Endothelial cell of umbilical vein (primary cell): Measurements from ENCODE around the gene DDR1. TPM values are rescaled to one million over a fixed set of nuclear protein-coding genes. Genes with fewer than 3 reads are reported as not detected.

Source experiments
- BruUV-seq: library from RNA; stranded (reverse); fragments of 400-500 nt; replicated peaks from 2 replicates; lab custom pipeline; 2021; lab: Mats Ljungman, UMichigan
- CTCF ChIA-PET: fragments of 300-600, 350-600 bp; sonication (Branson Sonifier 250); formaldehyde crosslinking; loops from one replicate; lab custom pipeline; 2021; ENCODE audit warnings: antibody characterized with exemption, inconsistent platforms; lab: Charles Lee
- POLR2A ChIA-PET: fragments of 300-600, 350-600 bp; sonication (Branson Sonifier 250); formaldehyde crosslinking; loops from one replicate; lab custom pipeline; 2021; ENCODE audit warnings: antibody characterized with exemption, inconsistent platforms; lab: Charles Lee
- DNase-seq: peaks from one replicate; pipeline ENCODE4 v3.0.0-alpha.2; 2011; ENCODE audit warnings: low read depth, low spot score
- FAIRE-seq: peaks from 2 replicates; lab custom pipeline; 2011; peaks lifted over from hg19 to GRCh38; lab: Jason Lieb, UNC
- H2AFZ ChIP-seq: 2 replicates; pipeline ENCODE4 v1.6.0; 2012; ENCODE audit warnings: low read depth, low read length, control low read depth, inconsistent platforms
- H3K27ac ChIP-seq: 2 replicates; pipeline ENCODE4 v1.5.1; 2011; ENCODE audit warnings: low read depth, mild to moderate bottlenecking, control low read depth, low read length, moderate library complexity; ENCODE audit not compliant: insufficient read depth
- H3K27me3 ChIP-seq, 2 experiments: 2 replicates each; pipeline versions ENCODE4 v1.6.0 to v1.6.1; 2011; ENCODE audit warnings: low read length in 2 of 2, mixed read lengths in 1 of 2; ENCODE audit not compliant: control insufficient read depth in 2 of 2, insufficient read depth in 2 of 2
- H3K36me3 ChIP-seq, 2 experiments: 2 replicates in 1 of 2; 3 replicates in 1 of 2; pipeline ENCODE4 v1.5.1; 2011; ENCODE audit warnings: low read length in 2 of 2, mild to moderate bottlenecking in 1 of 2, moderate library complexity in 1 of 2; ENCODE audit not compliant: control insufficient read depth in 2 of 2, insufficient read depth in 2 of 2; ENCODE audit errors: extremely low read depth in 1 of 2
- H3K4me1 ChIP-seq: 3 replicates; pipeline ENCODE4 v1.5.1; 2011; ENCODE audit warnings: mild to moderate bottlenecking, low read length; ENCODE audit not compliant: control insufficient read depth, insufficient read depth; ENCODE audit errors: extremely low read depth
- H3K4me2 ChIP-seq: 2 replicates; pipeline ENCODE4 v1.6.1; 2011; ENCODE audit warnings: low read length, control low read depth, mixed read lengths; ENCODE audit not compliant: insufficient read depth
- H3K4me3 ChIP-seq, 3 experiments: fragments of 200-600 bp in 1 of 3; sonication (generic), shearing (Covaris generic) in 1 of 3; replicated peaks in 1 of 3; 2 replicates each; pipeline ENCODE4 v1.5.1; 2011 to 2016; ENCODE audit warnings: control low read depth in 3 of 3, low read length in 3 of 3, mild to moderate bottlenecking in 2 of 3, inconsistent platforms in 1 of 3, low read depth in 1 of 3, moderate library complexity in 1 of 3; ENCODE audit not compliant: insufficient read depth in 1 of 3
- H3K79me2 ChIP-seq: 2 replicates; pipeline ENCODE4 v1.6.0; 2012; ENCODE audit warnings: low read length, inconsistent platforms; ENCODE audit not compliant: control insufficient read depth, insufficient read depth
- H3K9ac ChIP-seq: replicated peaks from 2 replicates; pipeline ENCODE3; 2011; ENCODE audit warnings: low read length, control low read depth; ENCODE audit not compliant: insufficient read depth; ENCODE audit errors: extremely low read depth
- H3K9me1 ChIP-seq: replicated peaks from 3 replicates; pipeline ENCODE4 v1.6.0; 2011; ENCODE audit warnings: mild to moderate bottlenecking, low read length; ENCODE audit not compliant: control insufficient read depth, insufficient read depth; ENCODE audit errors: extremely low read depth
- H3K9me3 ChIP-seq: replicated peaks from 2 replicates; pipeline ENCODE4 v1.5.1; 2012; ENCODE audit warnings: low read length, inconsistent platforms; ENCODE audit not compliant: control insufficient read depth, insufficient read depth
- H4K20me1 ChIP-seq: replicated peaks from 2 replicates; pipeline ENCODE3; 2011; ENCODE audit warnings: mild to moderate bottlenecking, low read length; ENCODE audit not compliant: control insufficient read depth, insufficient read depth; ENCODE audit errors: extremely low read depth
- CTCF ChIP-seq, 2 donors: IDR thresholded peaks; 1 replicate in 1 of 2; 2 replicates in 1 of 2; pipeline ENCODE4 v1.5.1; 2011; ENCODE audit warnings: low read length in 2 of 2, mild to moderate bottlenecking in 2 of 2, moderate library complexity in 2 of 2, control low read depth in 1 of 2, inconsistent platforms in 1 of 2, low read depth in 1 of 2; ENCODE audit not compliant: insufficient read depth in 1 of 2; ENCODE audit errors: extremely low read depth in 1 of 2
- EZH2 ChIP-seq: IDR thresholded peaks from 2 replicates; pipeline ENCODE4 v1.6.1; 2012; ENCODE audit warnings: borderline replicate concordance, low read depth, mild to moderate bottlenecking, moderate library complexity, low read length, inconsistent platforms; ENCODE audit not compliant: severe bottlenecking
- FOS ChIP-seq: IDR thresholded peaks from 2 replicates; pipeline ENCODE4 v1.6.1; 2011; ENCODE audit warnings: mild to moderate bottlenecking, low read length, moderate library complexity, borderline replicate concordance; ENCODE audit not compliant: insufficient read depth
- GATA2 ChIP-seq: IDR thresholded peaks from 2 replicates; pipeline ENCODE4 v1.7.0; 2011; ENCODE audit warnings: low read depth, mild to moderate bottlenecking, moderate library complexity, mixed read lengths, low read length; ENCODE audit not compliant: insufficient read length, insufficient read depth
- JUN ChIP-seq: IDR thresholded peaks from 2 replicates; pipeline ENCODE4 v1.6.1; 2011; ENCODE audit warnings: borderline replicate concordance, low read depth; ENCODE audit not compliant: insufficient read length, insufficient read depth
- MYC ChIP-seq: IDR thresholded peaks from one replicate; pipeline ENCODE4 v1.6.1; 2011; ENCODE audit warnings: mild to moderate bottlenecking, low read depth, low read length
- POLR2A ChIP-seq: IDR thresholded peaks from 2 replicates; pipeline ENCODE4 v1.6.1; 2012; ENCODE audit warnings: low read depth, mild to moderate bottlenecking, control low read depth, low read length
- POLR2AphosphoS5 ChIP-seq: IDR thresholded peaks from 2 replicates; pipeline ENCODE4 v1.6.1; 2012; ENCODE audit warnings: low read depth, mild to moderate bottlenecking, control low read depth, low read length, moderate library complexity; ENCODE audit not compliant: insufficient read depth
- dilution Hi-C: fragments of 300-500 bp; cut with MboI; formaldehyde crosslinking; loops from one replicate; pipeline ENCODE4 v1.15.0; 2019; ENCODE audit warnings: low sequenced_read_pairs; ENCODE audit not compliant: extremely low pct_ligation_motif_present
- intact Hi-C: fragments of 100-400 bp; cut with micrococcal nuclease; formaldehyde crosslinking; loops from one replicate; pipeline ENCODE4 v1.10.0; 2022
- polyA plus RNA-seq, 4 experiments: library from polyadenylated mRNA; depleted of rRNA in 3 of 4; stranded (reverse) in 3 of 4; unstranded in 1 of 4; fragments of >200 nt; gene quantifications; 2 replicates each; pipeline versions ENCODE4 v1.2.1 to v1.2.3, GENCODE V29; 2011 to 2012; ENCODE audit warnings: missing spikeins in 1 of 4
- total RNA-seq: library from RNA; stranded (reverse); gene quantifications from 2 replicates; pipeline ENCODE4 v1.2.3, GENCODE V29; 2021
- TF ChIP-seq, protein P1 (sequence below): IDR thresholded peaks from 2 replicates; pipeline ENCODE4 v1.6.1; 2011; ENCODE audit not compliant: insufficient read depth, insufficient read length

DDR1 gene
- total and polyA plus RNA-seq, 2 donors (not counting 3 experiments of a cell fraction or from before 2014, with no cell fraction given): 8.8 to 22.9 TPM

DNA sequence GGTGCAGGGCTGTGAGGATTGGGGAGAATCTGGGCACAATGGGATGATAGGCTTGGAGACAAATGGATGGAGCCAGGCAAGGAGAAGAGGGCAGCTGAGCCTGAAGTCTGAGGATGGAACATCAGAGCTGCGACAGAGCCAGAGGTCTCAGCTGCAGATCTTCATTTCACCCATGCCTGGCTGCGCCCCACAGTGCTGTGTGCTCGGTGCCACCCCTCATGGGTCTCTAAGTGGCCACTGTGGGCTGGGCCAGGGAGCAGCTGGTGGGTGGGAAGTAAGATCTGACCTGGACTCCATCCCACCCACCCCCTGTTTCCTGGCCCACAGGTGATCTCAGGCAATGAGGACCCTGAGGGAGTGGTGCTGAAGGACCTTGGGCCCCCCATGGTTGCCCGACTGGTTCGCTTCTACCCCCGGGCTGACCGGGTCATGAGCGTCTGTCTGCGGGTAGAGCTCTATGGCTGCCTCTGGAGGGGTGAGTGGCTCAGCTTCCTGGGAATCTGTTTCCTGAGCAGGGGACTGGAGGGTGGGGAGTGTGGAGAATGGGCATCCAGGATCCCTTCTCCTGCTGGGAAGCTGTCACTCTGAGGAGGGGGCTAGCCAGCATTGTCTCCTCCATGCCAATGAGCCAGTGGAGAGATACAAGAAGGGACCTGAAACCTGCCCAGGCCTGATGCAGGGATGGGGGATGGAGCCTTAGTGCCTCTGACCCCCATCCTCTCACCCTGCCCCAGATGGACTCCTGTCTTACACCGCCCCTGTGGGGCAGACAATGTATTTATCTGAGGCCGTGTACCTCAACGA is 6.5 kb downstream of the DDR1 start:
- no peak overlapping the region for H3K4me3 ChIP-seq
- no peak for FAIRE-seq
- H2AFZ ChIP-seq: no peak overlapping the region
- no peaks in the 10 kb centered on the region for H3K27me3 ChIP-seq
- no peaks in the 10 kb centered on the region for H4K20me1 ChIP-seq
- H3K9ac ChIP-seq: no peak overlapping the region
- no peaks in the 10 kb centered on the region for H3K9me3 ChIP-seq
- POLR2A ChIA-PET: no interaction called here
- TF ChIP-seq CTCF (IDR thresholded peaks at IDR 0.05; ENCODE audit: extremely low read depth in 1 of 2, insufficient read depth in 1 of 2, low read depth in 1 of 2, low read length in 2 of 2): no peak
- no peak for TF ChIP-seq POLR2AphosphoS5
- no peak for TF ChIP-seq FOS
- no peak for TF ChIP-seq GATA2
- TF ChIP-seq, protein P1, sequence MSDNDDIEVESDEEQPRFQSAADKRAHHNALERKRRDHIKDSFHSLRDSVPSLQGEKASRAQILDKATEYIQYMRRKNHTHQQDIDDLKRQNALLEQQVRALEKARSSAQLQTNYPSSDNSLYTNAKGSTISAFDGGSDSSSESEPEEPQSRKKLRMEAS: no peak
- TF ChIP-seq JUN: no peak
- no peak for TF ChIP-seq MYC
- TF ChIP-seq POLR2A: no peak
- no peak for TF ChIP-seq EZH2
- H3K4me1 ChIP-seq: no peaks in the 10 kb centered on the region
- dilution Hi-C loops (loop anchor here (25.0 kb wide), 1 partner anchor 154 kb away; the partner anchor contains the start of genes FLOT1 and IER3), intact Hi-C loops (no loop called here)
- no peak overlapping the region for H3K4me2 ChIP-seq
- peaks cover 0 to 3% of the 10 kb centered on the region in 2 experiments for H3K36me3 ChIP-seq
- no peaks in the 10 kb centered on the region for H3K9me1 ChIP-seq
- CTCF ChIA-PET: interaction anchor here (0.8 to 2.5 kb wide), 3 partner anchors 12 to 62 kb away, joined by 3 to 8 read pairs (median 3); no protein-coding TSS in a partner anchor
- H3K27ac ChIP-seq: no peak overlapping the region
- no peaks in the 10 kb centered on the region for H3K79me2 ChIP-seq
- BruUV-seq: no TSS peak
- no peak for DNase-seq
